SU-DHL-6 (cell line): Measurements from ENCODE around the gene KCNAB3.

Source experiments
- H2AFZ ChIP-seq: fragments of 200-600 bp; sonication (generic); 2 replicates; pipeline ENCODE4 v1.6.1; 2014; ENCODE audit warnings: low read depth, mild to moderate bottlenecking, moderate library complexity, mixed read lengths, antibody characterized with exemption, low read length; ENCODE audit not compliant: severe bottlenecking
- H3F3A ChIP-seq: fragments of 200-600 bp; shearing (Covaris generic); 2 replicates; pipeline ENCODE4 v1.6.0; 2016; ENCODE audit warnings: antibody characterized with exemption, mild to moderate bottlenecking; ENCODE audit not compliant: insufficient read depth
- H3K27ac ChIP-seq: fragments of 200-600 bp; sonication (generic); 2 replicates; pipeline ENCODE4 v1.5.1; 2016; ENCODE audit warnings: low read depth, mild to moderate bottlenecking, low read length, moderate library complexity, mixed read lengths
- H3K27me3 ChIP-seq: fragments of 200-600 bp; sonication (generic), shearing (Covaris generic); 2 replicates; pipeline ENCODE4 v1.6.0; 2014; ENCODE audit warnings: mild to moderate bottlenecking, low read length
- H3K36me3 ChIP-seq: fragments of 200-600 bp; sonication (generic); 2 replicates; pipeline ENCODE4 v1.6.1; 2014; ENCODE audit warnings: mild to moderate bottlenecking, low read length, mixed read lengths
- H3K4me2 ChIP-seq: fragments of 300-600, 200-600 bp; shearing (Covaris generic), sonication (generic); 2 replicates; pipeline ENCODE4 v1.6.0; 2014; ENCODE audit warnings: low read length, low read depth, mild to moderate bottlenecking; ENCODE audit not compliant: poor library complexity, severe bottlenecking
- H3K4me3 ChIP-seq: fragments of 200-600 bp; sonication (generic); 2 replicates; pipeline ENCODE4 v1.5.1; 2014; ENCODE audit warnings: antibody characterized with exemption, low read length, mild to moderate bottlenecking, mixed read lengths; ENCODE audit not compliant: insufficient read depth, poor library complexity, severe bottlenecking
- H3K79me2 ChIP-seq: fragments of 200-600 bp; sonication (generic); 2 replicates; pipeline ENCODE4 v1.6.1; 2014; ENCODE audit warnings: mild to moderate bottlenecking, low read length, moderate library complexity; ENCODE audit not compliant: insufficient read depth
- H3K9ac ChIP-seq: fragments of 200-600 bp; sonication (generic); 2 replicates; pipeline ENCODE4 v1.7.0; 2014; ENCODE audit warnings: mild to moderate bottlenecking, low read length
- H3K9me2 ChIP-seq: fragments of 200-600 bp; sonication (generic); replicated peaks from 2 replicates; pipeline ENCODE4 v1.6.1; 2014; ENCODE audit warnings: low read length; ENCODE audit not compliant: insufficient read depth
- H3K9me3 ChIP-seq: fragments of 200-600 bp; sonication (generic); 2 replicates; pipeline ENCODE4 v1.6.1; 2014; ENCODE audit warnings: low read length, mixed read lengths; ENCODE audit not compliant: insufficient read depth
- H4K20me1 ChIP-seq: fragments of 200-600 bp; sonication (generic); 2 replicates; pipeline ENCODE4 v1.6.1; 2014; ENCODE audit warnings: low read depth, mild to moderate bottlenecking, antibody characterized with exemption, low read length, moderate library complexity, mixed read lengths
- CTCF ChIP-seq: fragments of 200-600 bp; sonication (generic); IDR thresholded peaks from one replicate; pipeline ENCODE4 v1.5.1; 2017; ENCODE audit warnings: antibody characterized with exemption, mild to moderate bottlenecking, low read length, moderate library complexity; ENCODE audit not compliant: insufficient read depth, poor library complexity, severe bottlenecking
- EZH2phosphoT487 ChIP-seq: fragments of 200-600 bp; sonication (generic), shearing (Covaris generic); conservative IDR thresholded peaks from 2 replicates; pipeline ENCODE4 v1.6.1; 2018; ENCODE audit warnings: mild to moderate bottlenecking, antibody characterized with exemption, low read length, moderate library complexity, mixed read lengths

Gene KCNAB3

GRCh38 chr17:7882629-7883028 lies 47.0 kb downstream of the KCNAB3 start:
- H4K20me1 ChIP-seq = no peaks in the 10 kb centered on the region
- peak overlapping the region; percentile 85 for H3K27ac ChIP-seq
- no peak overlapping the region for H2AFZ ChIP-seq
- no peak for TF ChIP-seq EZH2phosphoT487
- TF ChIP-seq CTCF = no peak
- peaks cover 55% of the 10 kb centered on the region for H3F3A ChIP-seq
- peaks cover 30% of the 10 kb centered on the region for H3K79me2 ChIP-seq
- H3K36me3 ChIP-seq = peaks cover 10% of the 10 kb centered on the region
- H3K9ac ChIP-seq = peak overlapping the region; percentile 57
- peak overlapping the region; percentile 96 for H3K4me2 ChIP-seq
- no peaks in the 10 kb centered on the region for H3K27me3 ChIP-seq
- H3K4me3 ChIP-seq = peak overlapping the region; percentile 32
- no peaks in the 10 kb centered on the region for H3K9me3 ChIP-seq
- H3K9me2 ChIP-seq = no peaks in the 10 kb centered on the region

- H3K9me3 ChIP-seq = no peaks in the 10 kb centered on the region
- TF ChIP-seq EZH2phosphoT487 = no peak
- TF ChIP-seq CTCF = no peak
- H2AFZ ChIP-seq = no peak overlapping the region
- H4K20me1 ChIP-seq = no peaks in the 10 kb centered on the region
- H3K27me3 ChIP-seq = no peaks in the 10 kb centered on the region
- H3K27ac ChIP-seq = peak overlapping the region; percentile 85
- no peaks in the 10 kb centered on the region for H3K9me2 ChIP-seq
- H3K36me3 ChIP-seq = peaks cover 14% of the 10 kb centered on the region
- peak overlapping the region; percentile 32 for H3K4me3 ChIP-seq
- H3F3A ChIP-seq = peaks cover 54% of the 10 kb centered on the region
- H3K79me2 ChIP-seq = peaks cover 25% of the 10 kb centered on the region
- H3K9ac ChIP-seq = peak overlapping the region; percentile 57
- H3K4me2 ChIP-seq = peak overlapping the region; percentile 96
Measured at GRCh38 chr17:7882068-7882467, 47.6 kb downstream of the KCNAB3 start.

- peak overlapping the region; percentile 57 for H3K9ac ChIP-seq
- H3K79me2 ChIP-seq = peaks cover 19% of the 10 kb centered on the region
- peak overlapping the region; percentile 85 for H3K27ac ChIP-seq
- no peaks in the 10 kb centered on the region for H4K20me1 ChIP-seq
- TF ChIP-seq EZH2phosphoT487 = no peak
- TF ChIP-seq CTCF = no peak
- no peak overlapping the region for H2AFZ ChIP-seq
- H3K4me2 ChIP-seq = peak overlapping the region; percentile 96
- no peaks in the 10 kb centered on the region for H3K27me3 ChIP-seq
- peak overlapping the region; percentile 32 for H3K4me3 ChIP-seq
- H3K36me3 ChIP-seq = peaks cover 18% of the 10 kb centered on the region
- H3K9me3 ChIP-seq = no peaks in the 10 kb centered on the region
- H3K9me2 ChIP-seq = no peaks in the 10 kb centered on the region
- H3F3A ChIP-seq = peaks cover 54% of the 10 kb centered on the region
Measured at GRCh38 chr17:7881276-7882054, 48.2 kb downstream of the KCNAB3 start.
